Loucy (cell line): ENCODE results near the gene MAST4.

Experiments
- H2AFZ ChIP-seq: fragments of 200-600 bp; sonication (generic); 2 replicates; pipeline ENCODE4 v1.6.0; 2016; ENCODE audit warnings: antibody characterized with exemption, mild to moderate bottlenecking, low read length, moderate library complexity
- H3F3A ChIP-seq: fragments of 200-600 bp; 2 replicates; pipeline ENCODE4 v1.6.0; 2016; ENCODE audit warnings: antibody characterized with exemption, low read depth, mild to moderate bottlenecking
- H3K27me3 ChIP-seq: fragments of 200-600 bp; sonication (generic); 2 replicates; pipeline ENCODE4 v1.6.1; 2014; ENCODE audit warnings: low read length, mild to moderate bottlenecking; ENCODE audit not compliant: insufficient read depth, poor library complexity, severe bottlenecking
- H3K36me3 ChIP-seq: fragments of 200-600 bp; sonication (generic); 2 replicates; pipeline ENCODE4 v1.6.1; 2016; ENCODE audit warnings: low read length; ENCODE audit not compliant: insufficient read depth
- H3K4me1 ChIP-seq: fragments of 200-600 bp; sonication (generic); 2 replicates; pipeline ENCODE4 v1.5.1; 2014; ENCODE audit warnings: low read length, mild to moderate bottlenecking; ENCODE audit not compliant: insufficient read depth, poor library complexity, severe bottlenecking
- H3K4me2 ChIP-seq: fragments of 200-600 bp; sonication (generic); 2 replicates; pipeline ENCODE4 v1.6.0; 2014; ENCODE audit warnings: antibody characterized with exemption, low read length, low read depth, mild to moderate bottlenecking; ENCODE audit not compliant: poor library complexity, severe bottlenecking
- H3K4me3 ChIP-seq: fragments of 200-600 bp; sonication (generic); 2 replicates; pipeline ENCODE4 v1.5.1; 2014; ENCODE audit warnings: low read length, mild to moderate bottlenecking, mixed read lengths; ENCODE audit not compliant: poor library complexity, severe bottlenecking
- H3K79me2 ChIP-seq: fragments of 200-600 bp; sonication (generic); 2 replicates; pipeline ENCODE4 v1.6.1; 2014; ENCODE audit warnings: low read length; ENCODE audit not compliant: insufficient read depth
- H3K9ac ChIP-seq: fragments of 200-600 bp; sonication (generic); 2 replicates; pipeline ENCODE4 v1.6.0; 2014; ENCODE audit warnings: mild to moderate bottlenecking, low read depth, low read length, moderate library complexity; ENCODE audit not compliant: poor library complexity, severe bottlenecking
- H3K9me2 ChIP-seq: fragments of 200-600 bp; sonication (generic); replicated peaks from 2 replicates; pipeline ENCODE4 v1.6.1; 2016; ENCODE audit warnings: low read depth, low read length, mixed read lengths
- H3K9me3 ChIP-seq: fragments of 200-600 bp; sonication (generic); 2 replicates; pipeline ENCODE4 v1.6.1; 2014; ENCODE audit warnings: mild to moderate bottlenecking, antibody characterized with exemption, low read length, low read depth; ENCODE audit not compliant: insufficient read depth
- H4K20me1 ChIP-seq: fragments of 200-600 bp; sonication (generic); 2 replicates; pipeline ENCODE4 v1.6.0; 2014; ENCODE audit warnings: antibody characterized with exemption, low read length, mild to moderate bottlenecking; ENCODE audit not compliant: insufficient read depth, poor library complexity, severe bottlenecking
- EZH2phosphoT487 ChIP-seq: fragments of 200-600 bp; IDR thresholded peaks from 2 replicates; pipeline ENCODE4 v1.6.1; 2018; ENCODE audit warnings: antibody characterized with exemption, mild to moderate bottlenecking, moderate library complexity, borderline replicate concordance
- TF ChIP-seq, protein P1 (sequence below): fragments of 200-600 bp; sonication (generic); conservative IDR thresholded peaks from 2 replicates; pipeline ENCODE4 v1.5.1; 2014; ENCODE audit warnings: mild to moderate bottlenecking, antibody characterized with exemption, low read length

MAST4 gene

DNA sequence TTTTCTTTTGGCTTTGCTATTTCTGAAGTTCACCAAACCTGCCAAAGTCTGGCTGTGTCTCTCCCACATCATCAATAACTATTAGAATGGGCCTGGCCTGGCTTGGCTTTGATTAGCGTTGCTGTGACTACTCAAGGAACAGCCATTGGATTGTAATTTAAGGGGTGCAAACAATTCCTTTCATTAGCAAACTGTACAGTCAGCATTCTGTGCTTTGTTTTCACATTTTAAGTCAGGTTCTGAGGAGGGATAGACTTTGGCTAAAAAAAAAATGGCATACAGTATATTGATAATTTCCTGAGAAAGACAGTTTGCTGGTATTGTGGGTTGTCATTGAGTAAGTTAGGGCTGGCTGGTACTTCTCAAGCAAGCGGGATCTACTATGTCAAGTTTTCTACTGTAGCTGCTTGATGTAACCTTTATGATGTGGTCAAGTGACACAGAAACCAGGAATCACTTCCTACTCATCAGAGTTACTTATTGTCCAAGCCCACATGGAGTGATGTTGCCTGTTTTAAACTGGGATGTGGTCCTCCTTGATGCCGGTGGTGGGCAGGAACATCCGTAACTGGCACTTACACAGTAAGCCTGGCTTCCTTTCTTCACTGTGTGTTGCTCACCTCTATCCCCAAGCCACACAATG is 439.0 kb downstream of the MAST4 start:
- Histone ChIP-seq H3K9me2 (no peaks in the 10 kb centered on the region), H3K9me3 (no peaks in the 10 kb centered on the region), H3K27me3 (no peaks in the 10 kb centered on the region), H2AFZ (no peak overlapping the region), H3K4me2 (no peak overlapping the region), H4K20me1 (no peaks in the 10 kb centered on the region), H3K36me3 (no peaks in the 10 kb centered on the region), H3F3A (no peaks in the 10 kb centered on the region), H3K9ac (no peak overlapping the region), H3K4me3 (no peak overlapping the region), H3K79me2 (peaks cover 94% of the 10 kb centered on the region), H3K4me1 (peaks cover 75% of the 10 kb centered on the region)
- TF ChIP-seq, protein P1, sequence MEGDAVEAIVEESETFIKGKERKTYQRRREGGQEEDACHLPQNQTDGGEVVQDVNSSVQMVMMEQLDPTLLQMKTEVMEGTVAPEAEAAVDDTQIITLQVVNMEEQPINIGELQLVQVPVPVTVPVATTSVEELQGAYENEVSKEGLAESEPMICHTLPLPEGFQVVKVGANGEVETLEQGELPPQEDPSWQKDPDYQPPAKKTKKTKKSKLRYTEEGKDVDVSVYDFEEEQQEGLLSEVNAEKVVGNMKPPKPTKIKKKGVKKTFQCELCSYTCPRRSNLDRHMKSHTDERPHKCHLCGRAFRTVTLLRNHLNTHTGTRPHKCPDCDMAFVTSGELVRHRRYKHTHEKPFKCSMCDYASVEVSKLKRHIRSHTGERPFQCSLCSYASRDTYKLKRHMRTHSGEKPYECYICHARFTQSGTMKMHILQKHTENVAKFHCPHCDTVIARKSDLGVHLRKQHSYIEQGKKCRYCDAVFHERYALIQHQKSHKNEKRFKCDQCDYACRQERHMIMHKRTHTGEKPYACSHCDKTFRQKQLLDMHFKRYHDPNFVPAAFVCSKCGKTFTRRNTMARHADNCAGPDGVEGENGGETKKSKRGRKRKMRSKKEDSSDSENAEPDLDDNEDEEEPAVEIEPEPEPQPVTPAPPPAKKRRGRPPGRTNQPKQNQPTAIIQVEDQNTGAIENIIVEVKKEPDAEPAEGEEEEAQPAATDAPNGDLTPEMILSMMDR, result no peak
- TF ChIP-seq EZH2phosphoT487, result no peak

DNA sequence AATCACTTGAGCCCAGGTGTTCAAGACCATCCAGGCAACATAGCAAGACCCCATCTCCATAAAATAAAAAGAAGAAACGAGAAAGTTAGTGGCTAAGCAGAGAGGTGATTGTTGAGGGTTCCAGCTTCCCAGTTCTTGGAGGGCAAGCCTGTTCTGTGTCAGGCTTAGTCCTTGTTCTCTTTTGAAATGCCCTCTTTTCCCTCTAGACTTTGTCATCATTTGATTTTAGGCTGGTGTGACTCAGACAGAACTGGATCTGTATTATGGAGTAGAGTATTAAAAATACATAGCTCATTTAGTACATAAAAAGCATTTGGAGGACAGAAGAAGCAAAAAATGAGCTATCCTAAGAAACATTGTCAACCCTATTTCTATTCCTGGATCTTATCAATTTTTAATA is 441.0 kb downstream of the MAST4 start:
- no peak overlapping the region for H3K4me2 ChIP-seq
- peaks cover 56% of the 10 kb centered on the region for H3K4me1 ChIP-seq
- TF ChIP-seq EZH2phosphoT487, result no peak
- TF ChIP-seq, protein P1, result no peak

DNA sequence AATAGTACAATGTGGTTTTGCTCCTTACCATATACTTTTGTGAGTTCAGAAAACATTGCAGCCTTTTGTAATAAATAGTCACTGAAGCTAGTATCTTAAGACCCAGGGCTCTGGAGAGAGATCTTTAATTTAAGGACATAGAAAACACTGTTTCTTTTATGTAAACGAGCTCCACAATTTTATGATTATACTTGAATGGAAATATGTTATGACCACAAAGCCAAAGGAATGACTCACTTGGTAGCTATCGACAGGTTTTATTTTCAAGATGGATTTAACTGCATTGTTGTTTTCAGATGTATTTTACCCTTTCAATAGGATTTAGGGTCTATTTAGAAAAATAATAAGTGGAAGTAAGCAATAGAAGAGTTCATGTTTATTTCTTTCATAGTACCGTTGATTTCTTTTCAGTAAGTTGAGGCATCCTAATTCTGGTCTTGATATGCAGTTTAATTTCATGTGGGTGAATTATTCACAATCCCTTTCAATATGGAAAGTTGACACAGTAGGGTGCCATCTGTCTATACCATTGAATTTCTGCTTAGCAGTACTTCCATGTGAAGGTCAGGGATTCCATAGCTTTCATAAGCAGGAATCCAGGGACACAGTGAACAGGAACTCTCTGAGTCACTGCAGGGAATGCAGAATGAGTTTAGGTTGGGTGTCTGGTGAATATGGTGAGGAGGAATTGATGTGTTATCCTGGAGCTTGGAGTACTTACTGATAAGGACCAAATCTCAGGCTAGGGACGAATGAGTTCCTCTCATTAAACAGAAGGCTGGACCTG is 442.8 kb downstream of the MAST4 start:
- no peak for TF ChIP-seq EZH2phosphoT487
- TF ChIP-seq, protein P1, result no peak
- Histone ChIP-seq H3K79me2 (peaks cover 90% of the 10 kb centered on the region), H3K9me2 (no peaks in the 10 kb centered on the region), H2AFZ (no peak overlapping the region), H3K36me3 (no peaks in the 10 kb centered on the region), H3K9me3 (no peaks in the 10 kb centered on the region), H3K9ac (no peak overlapping the region), H3K4me2 (peak overlapping the region; percentile 31), H3K4me1 (peaks cover 42% of the 10 kb centered on the region), H3F3A (no peaks in the 10 kb centered on the region), H3K27me3 (no peaks in the 10 kb centered on the region), H3K4me3 (no peak overlapping the region), H4K20me1 (no peaks in the 10 kb centered on the region)

More for the DNA sequence above, 441.0 kb downstream of the MAST4 start:
- Histone ChIP-seq H4K20me1 (no peaks in the 10 kb centered on the region), H3K9ac (no peak overlapping the region), H3F3A (no peaks in the 10 kb centered on the region), H3K9me2 (no peaks in the 10 kb centered on the region), H3K27me3 (no peaks in the 10 kb centered on the region), H2AFZ (no peak overlapping the region), H3K79me2 (peaks cover 92% of the 10 kb centered on the region), H3K36me3 (no peaks in the 10 kb centered on the region), H3K4me3 (no peak overlapping the region), H3K9me3 (no peaks in the 10 kb centered on the region)
